AG04450 (cell line): ENCODE data around the gene SLC30A5. TPM values are rescaled to one million over a fixed set of nuclear protein-coding genes. Genes with fewer than 3 reads are reported as not detected.
"Not testable (repeated sequence)": the region's sequence is repeated elsewhere in the genome, so short reads cannot be mapped to it uniquely, and the experiment has no call there.

Experiments
- CTCF ChIA-PET: fragments of 300-600, 350-600 bp; formaldehyde crosslinking; extraction: SDS; loops from one replicate; lab custom pipeline; 2022; ENCODE audit warnings: antibody characterized with exemption, inconsistent platforms; lab: Charles Lee
- POLR2A ChIA-PET: fragments of 350-600 bp; formaldehyde crosslinking; extraction: SDS; loops from one replicate; lab custom pipeline; 2021; ENCODE audit warnings: antibody characterized with exemption, inconsistent platforms; lab: Yijun Ruan, JAX
- DNase-seq: peaks from one replicate; pipeline ENCODE4 v3.0.0-alpha.2; 2011; ENCODE audit warnings: low read depth, low spot score
- H3K27ac ChIP-seq: one replicate; pipeline ENCODE4 v1.5.1; 2012; ENCODE audit warnings: low read depth, low read length, control low read depth
- H3K27me3 ChIP-seq: one replicate; pipeline ENCODE4 v1.6.0; 2012; ENCODE audit warnings: low read length; ENCODE audit not compliant: control insufficient read depth, insufficient read depth
- H3K4me3 ChIP-seq: 2 replicates; pipeline ENCODE4 v1.5.1; 2011; ENCODE audit warnings: mild to moderate bottlenecking, low read depth, low read length, control low read depth
- H3K9me3 ChIP-seq: 2 replicates; pipeline ENCODE4 v1.5.1; 2012; ENCODE audit warnings: low read length; ENCODE audit not compliant: control insufficient read depth, insufficient read depth
- CTCF ChIP-seq: IDR thresholded peaks from 2 replicates; pipeline ENCODE4 v1.5.1; 2011; ENCODE audit warnings: low read depth, low read length, control low read depth, inconsistent platforms
- polyA plus RNA-seq: library from polyadenylated mRNA; depleted of rRNA; stranded (reverse); fragments of >200 nt; gene quantifications from 2 replicates; pipeline ENCODE4 v1.2.3, GENCODE V29; 2011

SLC30A5 gene
- polyA plus RNA-seq, 1 experiment = 49.2 TPM

GRCh38 chr5:69086206-69086605 is 7.6 kb upstream of the SLC30A5 start:
- DNase-seq = no peak
- ChIA-PET CTCF (no interaction called here), POLR2A (no interaction called here)
- no peaks in the 10 kb centered on the region for H3K9me3 ChIP-seq
- H3K4me3 ChIP-seq = no peak overlapping the region
- H3K27me3 ChIP-seq = no peaks in the 10 kb centered on the region
- no peak for TF ChIP-seq CTCF
- no peak overlapping the region for H3K27ac ChIP-seq

GRCh38 chr5:69088006-69088405 is 5.8 kb upstream of the SLC30A5 start:
- H3K4me3 ChIP-seq, H3K9me3 ChIP-seq, H3K27ac ChIP-seq, DNase-seq, H3K27me3 ChIP-seq, POLR2A ChIA-PET: not testable (repeated sequence)
- CTCF ChIA-PET = interaction anchor here (0.6 kb wide), 1 partner anchor 39 kb away, joined by 3 read pairs; no protein-coding TSS in a partner anchor

GRCh38 chr5:69090158-69090557 is 3.7 kb upstream of the SLC30A5 start:
- ChIA-PET CTCF (interaction anchor here (0.7 to 1.0 kb wide), 2 partner anchors 47 to 280 kb away, joined by 3 read pairs; partner anchors contain the start of gene RAD17), POLR2A (interaction anchor here (0.6 kb wide), 1 partner anchor 24 kb away, joined by 5 read pairs; no protein-coding TSS in a partner anchor)
- H3K4me3 ChIP-seq = no peak overlapping the region
- H3K27me3 ChIP-seq = no peaks in the 10 kb centered on the region
- no peak for DNase-seq
- no peaks in the 10 kb centered on the region for H3K9me3 ChIP-seq
- no peak for TF ChIP-seq CTCF
- H3K27ac ChIP-seq = no peak overlapping the region

- no peak overlapping the region for H3K4me3 ChIP-seq
- H3K27ac ChIP-seq = no peak overlapping the region
- TF ChIP-seq CTCF = no peak
- H3K9me3 ChIP-seq = no peaks in the 10 kb centered on the region
- POLR2A ChIA-PET = no interaction called here
- no peak for DNase-seq
- CTCF ChIA-PET = interaction anchor here (0.7 kb wide), 1 partner anchor 14 kb away, joined by 3 read pairs; no protein-coding TSS in a partner anchor
- no peaks in the 10 kb centered on the region for H3K27me3 ChIP-seq
Observed at GRCh38 chr5:69091771-69092170, 2.0 kb upstream of the SLC30A5 start.

- no peaks in the 10 kb centered on the region for H3K27me3 ChIP-seq
- no peak overlapping the region for H3K4me3 ChIP-seq
- ChIA-PET POLR2A (interaction anchor here (0.8 kb wide), 2 partner anchors 16 to 276 kb away, joined by 6 to 7 read pairs; partner anchors contain the start of genes AK6, RAD17 and TAF9), CTCF (interaction anchor here (0.5 to 2.2 kb wide), 70 partner anchors 9 to 440 kb away, joined by 3 to 58 read pairs (median 5); partner anchors contain the start of genes CCDC125, CCNB1, CDK7 and CENPH)
- H3K9me3 ChIP-seq = no peaks in the 10 kb centered on the region
- TF ChIP-seq CTCF = no peak
- DNase-seq = no peak
- H3K27ac ChIP-seq = no peak overlapping the region
Observed at GRCh38 chr5:69092969-69093368, 845 bp upstream of the SLC30A5 start.
